Gastroesophageal sphincter (tissue), 3 donors: ENCODE data around the gene ICA1.

Source experiments
- CTCF ChIP-seq, 4 experiments: fragments of 200-600 bp in 2 of 4; fragments of 450-650 bp in 2 of 4; sonication (generic) in 1 of 4; IDR thresholded peaks; one replicate each; pipeline ENCODE4 v1.5.1; 2017 to 2019; ENCODE audit warnings: antibody characterized with exemption in 4 of 4, mild to moderate bottlenecking in 2 of 4, moderate library complexity in 2 of 4
- POLR2A ChIP-seq, 2 donors: fragments of 450-650 bp; IDR thresholded peaks; one replicate each; pipeline ENCODE4 v1.6.1; 2017; ENCODE audit warnings: antibody characterized with exemption in 2 of 2, mild to moderate bottlenecking in 2 of 2, moderate library complexity in 1 of 2
- POLR2AphosphoS5 ChIP-seq: sonication (generic); formaldehyde crosslinking; IDR thresholded peaks from one replicate; pipeline ENCODE4 v1.6.1; 2017; ENCODE audit warnings: antibody characterized with exemption

- TF ChIP-seq CTCF (IDR thresholded peaks at IDR 0.05), result no peak
- no peak for TF ChIP-seq POLR2A (IDR thresholded peaks at IDR 0.05)
- no peak for TF ChIP-seq POLR2AphosphoS5
These were observed 43.1 kb upstream of the ICA1 start for GRCh38 chr7:8305104-8305503.
